Measurements from ENCODE around the gene GNB1L.
A peak's percentile ranks its signal among the peaks of the same experiment; 100 is the strongest.

Gene GNB1L

DNA sequence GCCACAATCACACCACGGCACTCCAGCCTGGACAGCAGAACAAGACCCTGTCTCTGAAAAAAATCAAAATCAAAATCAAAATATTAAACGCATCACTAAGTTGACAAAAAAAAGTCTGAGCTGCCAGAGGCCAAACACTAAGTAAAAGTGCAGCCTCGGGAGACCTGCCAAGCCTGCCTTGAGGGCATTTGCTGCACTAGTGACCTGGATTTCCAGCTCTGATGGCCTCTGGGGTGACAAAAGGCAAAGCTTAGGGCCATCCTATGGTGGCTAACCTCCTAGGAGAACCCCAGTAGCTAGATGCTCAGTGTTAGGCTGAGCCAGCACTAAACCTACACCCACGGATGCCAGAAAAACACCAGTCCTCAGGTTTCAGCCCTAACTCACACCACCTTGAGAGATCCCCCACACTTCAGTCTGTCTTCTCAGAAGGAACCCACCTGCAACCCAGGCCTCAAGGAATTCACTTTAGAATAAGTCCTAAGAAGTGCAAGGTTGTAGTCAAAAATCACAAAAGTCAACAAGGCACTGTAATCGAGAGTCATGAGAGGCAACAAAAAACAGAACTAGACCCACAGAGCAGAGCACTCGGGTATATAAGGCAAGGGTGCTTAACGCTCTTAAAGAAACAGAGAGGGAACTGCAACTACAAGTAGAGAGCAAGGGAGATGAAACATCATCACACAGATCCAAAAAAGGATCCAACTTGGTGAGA lies 28.6 kb downstream of the GNB1L start:
- Mint-ChIP-seq H3K36me3 (peaks cover 15 to 26% of the 10 kb centered on the region in 2 donors), H3K27me3 (no peaks in the 10 kb centered on the region), H3K4me3 (no peak overlapping the region), H3K27ac (no peak overlapping the region), H3K9me3 (peaks cover 3% of the 10 kb centered on the region in 2 donors), H3K4me1 (peaks cover 7 to 8% of the 10 kb centered on the region in 2 donors)
- DNase-seq, result no peak
- no peak for ATAC-seq (replicated peaks)

DNA sequence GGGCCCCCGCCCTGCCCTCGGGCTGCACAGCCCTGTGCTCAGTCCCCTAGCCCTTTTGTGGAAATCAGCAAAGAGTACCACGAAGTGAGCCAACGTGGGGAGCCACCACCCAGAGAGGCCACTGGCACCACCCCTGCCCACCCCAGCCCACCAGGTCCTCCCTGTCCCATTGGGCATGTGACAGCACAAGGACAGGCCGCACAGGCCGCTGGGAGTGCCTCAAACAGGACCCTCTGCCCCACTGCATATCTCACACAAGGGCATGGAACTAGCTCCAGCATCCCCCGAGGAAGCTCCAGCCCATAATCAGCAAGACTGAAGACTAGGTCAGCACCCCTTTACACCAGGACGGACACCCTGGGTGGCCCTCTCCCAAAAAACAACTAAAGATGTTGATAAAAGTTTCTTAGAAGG lies 29.7 kb downstream of the GNB1L start:
- peaks cover 3% of the 10 kb centered on the region in 2 donors for H3K9me3 Mint-ChIP-seq

DNA sequence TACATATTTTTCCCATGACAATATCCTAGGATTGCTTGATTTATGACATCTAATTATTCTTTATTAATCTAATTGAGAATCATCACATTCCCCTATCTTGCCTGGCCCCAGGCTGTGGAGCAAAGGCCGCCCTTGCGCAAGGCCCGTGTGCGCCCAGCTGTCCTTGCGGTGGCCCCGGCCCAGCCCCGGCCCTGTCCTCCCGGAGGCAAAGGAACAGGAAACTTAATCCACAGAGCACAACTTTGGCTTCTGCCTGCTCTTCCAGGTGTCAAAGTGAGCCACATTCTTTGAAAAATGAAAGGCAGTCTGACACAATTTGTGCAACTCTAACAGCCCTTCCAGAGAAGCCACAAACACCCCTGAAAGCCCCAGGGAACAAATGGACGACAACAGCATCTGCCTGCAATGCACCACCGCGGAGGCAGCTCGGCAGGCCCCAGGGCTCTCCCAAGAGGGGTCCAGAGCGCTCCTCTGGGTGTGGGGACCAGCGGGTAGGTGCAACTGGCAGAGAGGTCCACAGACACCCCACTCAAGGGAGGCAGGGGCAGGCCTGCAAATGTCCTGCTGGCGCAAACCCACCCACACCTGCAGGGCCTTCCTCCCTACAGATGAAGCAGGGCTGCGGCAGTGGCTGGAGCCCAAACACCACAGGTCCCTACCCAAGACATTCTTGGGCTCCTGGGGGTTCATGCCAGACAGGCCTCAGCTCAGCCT lies 30.3 kb downstream of the GNB1L start:
- ATAC-seq (replicated peaks) (peak; percentile 46 to 50), DNase-seq (no peak)
- Mint-ChIP-seq H3K27me3 (no peaks in the 10 kb centered on the region), H3K9me3 (peaks cover 3% of the 10 kb centered on the region in 2 donors), H3K36me3 (peaks cover 13 to 23% of the 10 kb centered on the region in 2 donors), H3K4me3 (no peak overlapping the region), H3K27ac (no peak overlapping the region), H3K4me1 (peaks cover 7 to 8% of the 10 kb centered on the region in 2 donors)

More for the DNA sequence above, 29.7 kb downstream of the GNB1L start:
- H3K4me1 Mint-ChIP-seq, result peaks cover 7 to 8% of the 10 kb centered on the region in 2 donors
- H3K27me3 Mint-ChIP-seq, result no peaks in the 10 kb centered on the region
- no peak for DNase-seq
- H3K4me3 Mint-ChIP-seq, result no peak overlapping the region
- ATAC-seq (replicated peaks), result no peak
- peaks cover 13 to 23% of the 10 kb centered on the region in 2 donors for H3K36me3 Mint-ChIP-seq
- H3K27ac Mint-ChIP-seq, result no peak overlapping the region

DNA sequence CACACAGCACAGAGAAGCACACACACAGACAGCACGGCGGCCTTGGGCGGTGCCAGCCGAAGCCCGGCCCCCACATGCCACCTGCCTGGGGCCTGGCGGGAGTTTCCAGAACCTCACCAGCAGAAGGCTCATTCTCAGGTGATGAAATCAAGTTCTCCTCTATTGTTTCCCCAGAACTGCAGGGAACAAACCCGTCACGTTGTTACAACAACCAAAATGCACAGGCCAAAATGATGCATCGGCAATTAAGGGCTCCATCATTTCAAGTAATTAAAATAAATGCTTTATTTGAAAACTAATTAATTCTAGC lies 30.8 kb downstream of the GNB1L start:
- H3K36me3 Mint-ChIP-seq, result peaks cover 15 to 26% of the 10 kb centered on the region in 2 donors
- no peaks in the 10 kb centered on the region for H3K27me3 Mint-ChIP-seq
- DNase-seq, result no peak
- no peak overlapping the region for H3K27ac Mint-ChIP-seq
- H3K4me3 Mint-ChIP-seq, result no peak overlapping the region
- H3K4me1 Mint-ChIP-seq, result peaks cover 7 to 8% of the 10 kb centered on the region in 2 donors
- H3K9me3 Mint-ChIP-seq, result peaks cover 3% of the 10 kb centered on the region in 2 donors
- ATAC-seq (replicated peaks), result no peak

DNA sequence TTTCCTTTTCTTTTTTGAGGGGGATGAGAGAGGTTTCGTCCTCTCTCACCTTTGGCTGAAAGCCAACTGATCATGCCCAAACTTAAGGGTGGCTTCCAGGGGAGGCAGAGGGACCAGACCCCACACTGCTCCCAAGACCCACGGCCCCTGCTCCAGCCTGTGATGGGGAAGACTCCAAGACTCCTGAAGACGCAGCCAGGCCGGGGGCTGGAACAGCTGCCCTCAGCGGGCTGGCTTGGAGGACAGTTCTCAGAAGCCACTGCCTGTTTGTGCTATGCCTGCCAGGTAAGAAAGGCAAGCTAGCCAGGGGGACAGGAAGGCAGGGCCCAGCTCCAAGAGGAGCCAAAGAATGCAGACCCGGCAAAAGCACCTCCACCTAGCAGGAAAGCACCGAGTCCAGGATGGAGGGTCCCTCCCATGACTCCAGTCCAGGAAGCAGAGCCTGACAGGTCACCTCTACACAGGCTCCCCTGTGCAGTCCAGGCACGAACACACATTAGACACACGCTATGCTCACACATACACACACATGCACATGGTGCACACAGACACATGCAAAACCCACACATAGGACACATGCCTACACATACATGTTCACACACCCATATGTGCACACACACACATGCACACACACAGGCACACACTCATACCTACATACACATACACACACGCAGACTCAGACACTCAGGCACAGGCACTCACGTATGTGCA lies 31.3 kb downstream of the GNB1L start:
- no peak overlapping the region for H3K27ac Mint-ChIP-seq
- H3K4me1 Mint-ChIP-seq, result peaks cover 7 to 8% of the 10 kb centered on the region in 2 donors
- ATAC-seq (replicated peaks), result no peak

DNA sequence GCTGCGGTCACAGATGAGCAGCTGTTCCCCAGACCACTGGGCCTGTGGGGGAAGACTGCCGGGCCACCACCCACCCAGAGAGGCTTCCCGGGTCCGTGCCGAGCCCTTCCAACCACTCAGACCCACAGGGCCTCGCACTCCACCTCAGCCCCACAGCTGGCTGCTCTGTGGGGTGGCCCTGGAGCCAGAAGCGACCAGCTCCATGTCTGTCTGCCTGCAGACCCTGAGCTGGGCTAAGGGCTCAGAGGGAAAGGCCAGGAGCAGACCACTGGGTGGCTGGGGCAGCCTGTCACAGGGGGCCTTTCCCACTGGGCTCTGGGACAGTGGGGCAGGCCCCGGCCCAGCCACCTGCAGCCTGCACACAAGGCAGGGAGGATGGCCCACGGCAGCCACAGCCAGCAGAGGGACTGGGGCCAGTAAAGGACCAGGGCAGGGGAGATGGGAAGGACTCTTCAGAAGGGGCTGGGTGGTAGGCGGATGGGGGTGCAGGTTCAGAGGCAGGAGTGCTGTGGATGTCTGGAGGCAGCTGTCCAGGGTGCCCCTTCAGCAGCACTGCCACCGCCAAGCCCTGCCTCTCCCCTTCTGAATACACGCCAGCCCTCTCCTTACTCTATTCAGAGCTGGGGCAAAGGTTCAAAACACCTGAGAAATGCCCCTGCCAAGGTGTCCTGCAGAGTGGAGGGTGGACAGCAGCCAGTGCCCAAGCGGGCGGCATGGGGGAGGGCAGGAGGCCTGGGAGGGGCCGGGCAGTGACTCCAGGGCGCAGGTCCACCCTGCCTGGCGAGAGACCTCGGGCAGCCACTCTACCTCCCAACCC lies 32.2 kb downstream of the GNB1L start:
- H3K36me3 Mint-ChIP-seq, result peaks cover 15 to 26% of the 10 kb centered on the region in 2 donors
- no peak overlapping the region for H3K4me3 Mint-ChIP-seq
- H3K27ac Mint-ChIP-seq, result no peak overlapping the region
- DNase-seq, result no peak
- H3K4me1 Mint-ChIP-seq, result peaks cover 7 to 8% of the 10 kb centered on the region in 2 donors
- H3K9me3 Mint-ChIP-seq, result peaks cover 3% of the 10 kb centered on the region in 2 donors
- ATAC-seq (replicated peaks), result no peak
- no peaks in the 10 kb centered on the region for H3K27me3 Mint-ChIP-seq

More for the DNA sequence above, 31.3 kb downstream of the GNB1L start:
- no peaks in the 10 kb centered on the region for H3K27me3 Mint-ChIP-seq
- peaks cover 3% of the 10 kb centered on the region in 2 donors for H3K9me3 Mint-ChIP-seq
- no peak for DNase-seq
- H3K36me3 Mint-ChIP-seq, result peaks cover 15 to 26% of the 10 kb centered on the region in 2 donors
- no peak overlapping the region for H3K4me3 Mint-ChIP-seq

DNA sequence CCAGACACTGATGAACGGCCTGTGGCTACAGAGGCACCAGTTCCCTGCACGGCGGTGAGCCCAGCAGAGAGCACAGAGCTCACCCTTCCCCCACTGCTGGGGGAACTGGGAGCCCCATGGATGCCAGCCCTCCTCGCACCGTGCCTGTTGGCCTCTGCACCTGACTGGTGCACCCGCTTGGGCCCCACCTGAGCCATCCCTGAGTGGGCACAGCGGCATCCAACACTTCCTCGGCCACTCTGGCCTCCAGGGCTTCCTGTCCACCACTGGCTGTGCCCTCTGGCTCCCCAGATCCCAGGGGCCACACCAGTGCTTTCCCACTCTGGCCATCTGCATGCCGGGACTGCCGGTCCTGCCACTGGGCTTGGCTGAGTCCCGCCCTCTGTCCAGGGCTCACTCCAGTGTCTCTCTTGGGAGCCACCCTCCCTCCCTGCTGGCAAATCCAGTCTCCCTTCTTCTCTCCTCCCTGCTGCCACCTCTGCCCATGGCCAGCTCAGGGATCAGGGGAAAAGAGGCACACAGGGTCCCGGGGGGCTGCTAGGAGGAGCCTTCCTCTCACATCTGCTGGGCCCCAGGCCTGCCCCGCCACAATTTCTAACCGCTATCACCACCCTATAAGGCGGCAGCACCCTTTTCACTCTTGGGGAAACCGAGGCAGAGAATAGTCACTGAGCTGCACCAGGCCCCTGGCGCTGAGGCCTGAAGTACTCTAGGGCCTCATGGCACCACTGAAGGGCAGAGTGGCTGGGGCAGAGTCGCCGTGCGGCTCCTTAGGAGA lies 33.0 kb downstream of the GNB1L start:
- Mint-ChIP-seq H3K9me3 (peaks cover 3% of the 10 kb centered on the region in 2 donors), H3K27me3 (no peaks in the 10 kb centered on the region), H3K27ac (no peak overlapping the region), H3K4me3 (no peak overlapping the region), H3K36me3 (peaks cover 15 to 21% of the 10 kb centered on the region in 2 donors), H3K4me1 (peaks cover 7 to 8% of the 10 kb centered on the region in 2 donors)
- DNase-seq (no peak), ATAC-seq (replicated peaks) (no peak)

DNA sequence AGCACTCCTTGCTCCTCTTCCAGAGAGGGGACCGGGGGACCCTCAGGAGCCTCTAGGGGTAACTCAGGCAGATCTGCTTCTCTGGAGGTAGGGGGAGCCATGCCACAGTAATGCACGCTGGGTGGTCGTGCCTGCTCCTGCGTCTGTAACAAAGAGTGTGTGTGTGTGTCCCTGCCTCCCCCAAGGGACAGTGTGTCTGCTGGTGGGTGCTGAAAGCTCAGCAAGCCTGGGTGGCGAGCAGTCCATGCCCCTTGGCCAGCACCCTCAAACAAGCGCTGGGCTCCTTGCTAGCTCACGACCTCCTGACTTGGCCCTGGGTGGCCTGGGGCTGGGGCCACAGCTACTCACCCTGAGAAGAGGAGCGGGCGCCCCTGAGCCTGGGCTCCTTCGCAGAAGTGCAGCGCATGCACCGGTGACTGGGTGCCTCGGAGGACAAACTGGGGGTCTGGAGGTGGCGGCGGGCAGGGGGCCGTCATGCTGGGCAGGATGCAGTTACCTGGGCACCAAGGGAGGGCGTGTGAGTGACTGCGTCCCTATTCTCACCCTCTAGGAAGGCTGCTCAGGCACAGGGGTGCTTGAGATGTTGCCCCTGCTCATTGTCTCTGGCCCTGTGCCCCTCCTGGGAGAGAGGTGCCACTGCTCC lies 33.7 kb downstream of the GNB1L start:
- ATAC-seq (replicated peaks), result no peak
- Mint-ChIP-seq H3K4me1 (peaks cover 7 to 8% of the 10 kb centered on the region in 2 donors), H3K27ac (no peak overlapping the region), H3K9me3 (no peaks in the 10 kb centered on the region), H3K36me3 (peaks cover 11 to 21% of the 10 kb centered on the region in 2 donors), H3K27me3 (no peaks in the 10 kb centered on the region), H3K4me3 (no peak overlapping the region)
- DNase-seq, result no peak

DNA sequence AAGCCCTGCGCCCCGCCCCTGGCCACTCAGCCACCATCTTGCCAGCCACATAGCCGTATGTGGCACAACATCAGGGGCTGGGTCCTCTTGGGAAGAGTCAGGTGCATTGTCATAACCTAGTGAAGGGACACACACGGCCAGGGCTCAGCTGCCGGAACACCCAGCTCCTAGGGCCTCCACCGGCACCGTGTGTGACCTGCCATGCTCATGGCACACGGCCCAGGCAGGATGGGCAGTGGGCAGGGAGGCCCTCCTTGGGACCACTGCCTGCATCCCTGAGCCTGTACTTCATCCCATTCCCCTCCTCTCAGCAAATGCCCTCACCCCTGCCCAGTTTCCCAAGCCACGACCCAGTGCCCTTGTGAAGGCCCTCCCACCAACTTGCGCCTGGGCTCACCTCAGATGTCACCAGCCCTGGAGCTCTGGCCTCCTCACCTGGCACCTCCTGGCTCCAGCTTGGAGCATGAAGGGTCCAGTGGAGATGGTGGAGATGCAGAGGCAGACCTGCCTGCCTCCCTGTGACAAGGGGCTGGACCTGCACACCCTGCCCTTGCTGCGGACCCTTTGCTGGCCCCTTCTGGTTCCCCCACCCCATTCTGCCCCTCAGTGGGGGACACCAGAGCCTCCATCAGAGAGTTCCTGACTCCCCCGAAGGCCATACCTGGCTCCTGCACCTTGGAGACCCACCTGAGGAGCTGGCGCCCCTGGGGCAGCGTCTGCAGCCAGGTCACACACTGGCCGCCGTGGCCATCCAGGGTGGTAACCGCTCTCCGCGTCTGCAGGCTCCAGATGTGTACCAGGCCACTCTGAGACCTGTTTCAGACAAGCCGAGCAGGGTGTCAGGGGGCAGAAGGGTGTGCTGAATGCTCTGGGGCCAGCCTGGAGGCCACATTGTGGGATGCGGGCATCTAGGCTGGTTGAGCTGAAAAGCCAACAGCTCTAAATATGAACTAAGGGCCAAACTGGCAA lies 34.5 kb downstream of the GNB1L start:
- H3K4me3 Mint-ChIP-seq, result no peak overlapping the region
- H3K36me3 Mint-ChIP-seq, result peaks cover 11 to 20% of the 10 kb centered on the region in 2 donors
- no peaks in the 10 kb centered on the region for H3K9me3 Mint-ChIP-seq
- DNase-seq (no peak), ATAC-seq (replicated peaks) (no peak)
- no peak overlapping the region for H3K27ac Mint-ChIP-seq
- H3K27me3 Mint-ChIP-seq, result no peaks in the 10 kb centered on the region
- peaks cover 7 to 8% of the 10 kb centered on the region in 2 donors for H3K4me1 Mint-ChIP-seq

DNA sequence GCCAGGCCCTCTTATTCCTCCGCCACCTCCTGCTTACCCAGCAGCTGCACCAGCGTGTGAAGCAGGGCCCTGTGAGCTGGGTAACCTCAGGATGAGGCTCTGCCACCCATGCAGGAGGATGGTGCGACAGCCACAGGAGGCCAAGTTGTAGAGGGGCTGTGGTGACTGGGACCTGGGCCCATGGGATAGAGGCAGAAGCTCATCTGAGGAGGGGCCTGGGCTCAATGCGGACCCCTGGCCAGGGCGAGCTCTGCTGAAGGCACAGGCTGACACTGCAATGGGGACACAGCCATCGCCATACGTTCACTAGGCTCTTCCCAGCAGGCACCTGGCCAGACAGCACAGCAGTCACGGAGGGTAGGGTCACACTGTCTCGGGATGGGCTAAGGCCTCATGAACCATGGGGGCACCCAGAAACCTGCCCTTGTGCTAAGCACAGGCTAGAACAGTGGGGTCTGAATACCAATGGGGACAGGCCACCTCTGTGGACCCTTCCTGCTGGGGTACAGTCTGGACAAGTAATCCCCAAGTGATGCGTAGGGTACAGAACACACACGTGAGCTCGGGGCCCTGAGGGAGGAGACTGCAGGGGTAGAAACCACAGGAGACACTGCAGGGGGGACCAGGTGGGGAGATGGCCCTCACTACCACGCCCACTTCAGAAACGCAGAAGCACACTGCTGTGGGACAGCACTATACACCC lies 35.3 kb downstream of the GNB1L start:
- H3K27ac Mint-ChIP-seq, result no peak overlapping the region
- ATAC-seq (replicated peaks) (no peak), DNase-seq (no peak)
- H3K4me1 Mint-ChIP-seq, result peaks cover 2 to 5% of the 10 kb centered on the region in 2 donors
- H3K9me3 Mint-ChIP-seq, result no peaks in the 10 kb centered on the region
- H3K4me3 Mint-ChIP-seq, result no peak overlapping the region
- peaks cover 11 to 22% of the 10 kb centered on the region in 2 donors for H3K36me3 Mint-ChIP-seq
- no peaks in the 10 kb centered on the region for H3K27me3 Mint-ChIP-seq

DNA sequence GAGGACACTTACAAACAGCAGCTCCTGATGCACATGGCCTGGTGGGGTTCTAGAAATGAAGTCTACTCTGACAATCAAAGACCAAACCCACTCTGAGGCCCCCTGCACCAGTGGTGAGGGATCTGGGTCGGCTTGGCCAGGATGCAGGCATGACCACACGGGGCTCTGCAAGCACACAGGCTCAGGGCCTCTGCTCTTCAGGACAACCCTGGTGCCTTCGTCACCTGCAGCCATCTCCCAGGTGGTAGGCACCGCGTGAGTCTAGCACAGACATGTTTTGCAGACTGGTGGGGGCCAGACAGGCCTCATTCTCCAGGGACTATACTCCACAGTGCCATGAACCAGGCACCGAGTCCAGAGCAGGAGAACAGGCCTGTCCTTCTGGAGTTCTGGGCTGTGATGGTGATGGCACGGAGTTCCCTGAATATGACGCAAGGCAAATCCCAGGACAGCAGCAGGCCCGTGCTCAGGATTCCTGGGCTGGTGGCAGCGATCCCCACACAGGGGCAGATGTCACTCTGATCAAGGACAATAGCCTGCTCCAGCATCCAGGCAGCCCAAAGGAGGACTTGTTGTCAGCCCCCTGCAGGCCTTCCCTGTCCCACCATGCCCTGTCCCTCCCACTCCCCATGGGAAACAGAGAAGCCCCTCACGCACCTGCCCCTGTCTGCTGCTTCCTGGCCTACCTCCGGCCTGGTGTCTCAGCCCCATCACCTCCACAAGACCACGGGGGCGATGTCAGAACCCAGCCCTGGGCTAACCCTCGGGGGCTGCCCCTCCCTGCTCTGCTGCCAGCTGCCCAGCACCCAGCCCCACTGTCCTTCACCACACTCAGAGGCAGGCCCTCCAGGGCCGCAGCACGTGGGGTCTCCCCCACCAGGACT lies 36.1 kb downstream of the GNB1L start:
- no peaks in the 10 kb centered on the region for H3K9me3 Mint-ChIP-seq
- H3K4me3 Mint-ChIP-seq, result no peak overlapping the region
- peaks cover 0 to 2% of the 10 kb centered on the region in 2 donors for H3K4me1 Mint-ChIP-seq
- ATAC-seq (replicated peaks), result no peak
- no peak for DNase-seq
- no peak overlapping the region for H3K27ac Mint-ChIP-seq
- peaks cover 8 to 21% of the 10 kb centered on the region in 2 donors for H3K36me3 Mint-ChIP-seq
- H3K27me3 Mint-ChIP-seq, result no peaks in the 10 kb centered on the region
